H1 (cell line): ENCODE data around the gene GP9. TPM values are rescaled to one million over a fixed set of nuclear protein-coding genes. Genes with fewer than 3 reads are reported as not detected.

Source experiments
- RBBP5 ChIP-seq: IDR thresholded peaks from 2 replicates; pipeline ENCODE4 v1.7.1; 2012; ENCODE audit warnings: low read depth, mild to moderate bottlenecking, inconsistent platforms, low read length, moderate library complexity, borderline replicate concordance
- polyA plus RNA-seq, 7 experiments: library from polyadenylated mRNA; depleted of rRNA in 3 of 7; stranded (reverse) in 5 of 7; unstranded in 2 of 7; fragments of >200 nt in 5 of 7; fragments of 200-250 nt in 2 of 7; gene quantifications; 1 replicate in 5 of 7; 2 replicates in 1 of 7; 4 replicates in 1 of 7; pipeline versions ENCODE4 v1.2.1 to v1.2.3, GENCODE V29; 2011 to 2013; ENCODE audit warnings: missing spikeins in 2 of 7, mixed read lengths in 2 of 7
- total RNA-seq: library from RNA; stranded (reverse); fragmentation: NEBNext Ultra II Directional; extraction: Animal tissue kit (Norgen Biotek cat#: 25700); gene quantifications from 2 replicates; pipeline ENCODE4 v1.2.1, GENCODE V29; 2021

Gene GP9
- total and polyA plus RNA-seq, 2 of the 8 experiments (the other 6 are each of a cell fraction or from before 2014, with no cell fraction given): not detected

GRCh38 chr3:129063091-129063640 is 2.6 kb downstream of the GP9 start (continued):
- TF ChIP-seq RBBP5: no peak
